Fibroblast of lung (primary cell): ENCODE data around the gene RPS19BP1. TPM values are rescaled to one million over a fixed set of nuclear protein-coding genes. Genes with fewer than 3 reads are reported as not detected.

ENCODE experiments used
- DNase-seq, 2 donors: peaks; one replicate each; pipeline versions ENCODE4 v3.0.0 to v3.0.0-alpha.2; 2010; ENCODE audit warnings: low read depth in 2 of 2
- H2AFZ ChIP-seq: 2 replicates; pipeline ENCODE4 v1.5.1; 2012; ENCODE audit warnings: low read length, control low read depth, inconsistent platforms
- H3K27ac ChIP-seq: 2 replicates; pipeline ENCODE4 v1.5.1; 2011; ENCODE audit warnings: low read length, control low read depth; ENCODE audit not compliant: insufficient read depth
- H3K27me3 ChIP-seq: 2 replicates; pipeline ENCODE4 v1.5.1; 2011; ENCODE audit warnings: mild to moderate bottlenecking, low read length; ENCODE audit not compliant: control insufficient read depth, insufficient read depth
- H3K36me3 ChIP-seq: 2 replicates; pipeline ENCODE4 v1.5.1; 2011; ENCODE audit warnings: low read length; ENCODE audit not compliant: control insufficient read depth, insufficient read depth
- H3K4me1 ChIP-seq: 2 replicates; pipeline ENCODE4 v1.5.1; 2011; ENCODE audit warnings: low read length; ENCODE audit not compliant: control insufficient read depth, insufficient read depth; ENCODE audit errors: extremely low read depth
- H3K4me2 ChIP-seq: 2 replicates; pipeline ENCODE4 v1.5.1; 2011; ENCODE audit warnings: low read length, control low read depth; ENCODE audit not compliant: insufficient read depth; ENCODE audit errors: extremely low read depth
- H3K4me3 ChIP-seq, 4 experiments: fragments of 200-600 bp in 1 of 4; sonication (generic) in 1 of 4; replicated peaks in 1 of 4; 2 replicates each; pipeline ENCODE4 v1.5.1; 2011 to 2016; ENCODE audit warnings: low read length in 4 of 4, low read depth in 3 of 4, mild to moderate bottlenecking in 3 of 4, control low read depth in 2 of 4, inconsistent platforms in 1 of 4, mixed read lengths in 1 of 4; ENCODE audit not compliant: insufficient read depth in 1 of 4; ENCODE audit errors: control extremely low read depth in 1 of 4
- H3K79me2 ChIP-seq: 2 replicates; pipeline ENCODE4 v1.5.1; 2012; ENCODE audit warnings: mild to moderate bottlenecking, low read length, inconsistent platforms; ENCODE audit not compliant: control insufficient read depth, insufficient read depth
- H3K9ac ChIP-seq: 2 replicates; pipeline ENCODE4 v1.5.1; 2011; ENCODE audit warnings: mild to moderate bottlenecking, low read length, control low read depth; ENCODE audit not compliant: insufficient read depth
- H3K9me3 ChIP-seq: 2 replicates; pipeline ENCODE4 v1.5.1; 2012; ENCODE audit warnings: low read depth, low read length; ENCODE audit not compliant: control insufficient read depth, insufficient read depth
- H4K20me1 ChIP-seq: 2 replicates; pipeline ENCODE4 v1.5.1; 2011; ENCODE audit warnings: low read length; ENCODE audit not compliant: control insufficient read depth, insufficient read depth; ENCODE audit errors: extremely low read depth
- EZH2 ChIP-seq: IDR thresholded peaks from 2 replicates; pipeline ENCODE4 v1.5.1; 2012; ENCODE audit warnings: low read length, control low read depth, mild to moderate bottlenecking; ENCODE audit errors: missing control alignments
- polyA plus RNA-seq, 2 donors: library from polyadenylated mRNA; depleted of rRNA in 1 of 2; stranded (reverse) in 1 of 2; unstranded in 1 of 2; fragments of >200 nt; gene quantifications; 2 replicates each; pipeline ENCODE4 v1.2.1, GENCODE V29; 2011 to 2012; ENCODE audit warnings: missing spikeins in 1 of 2
- total RNA-seq: library from RNA; depleted of rRNA; stranded (reverse); fragments of >200 nt; gene quantifications from 2 replicates; pipeline ENCODE4 v1.2.1, GENCODE V29; 2014
- TF ChIP-seq, protein P1 (sequence below), 2 donors: IDR thresholded peaks in 1 of 2; conservative IDR thresholded peaks in 1 of 2; 1 replicate in 1 of 2; 2 replicates in 1 of 2; pipeline ENCODE4 v1.5.1; 2011 to 2012; ENCODE audit warnings: low read length in 2 of 2, control low read depth in 1 of 2, inconsistent platforms in 1 of 2, low read depth in 1 of 2, mild to moderate bottlenecking in 1 of 2

Gene RPS19BP1
- total and polyA plus RNA-seq, 2 donors (not counting 1 experiment from before 2014, with no cell fraction given): 41.6 to 44.3 TPM

DNA sequence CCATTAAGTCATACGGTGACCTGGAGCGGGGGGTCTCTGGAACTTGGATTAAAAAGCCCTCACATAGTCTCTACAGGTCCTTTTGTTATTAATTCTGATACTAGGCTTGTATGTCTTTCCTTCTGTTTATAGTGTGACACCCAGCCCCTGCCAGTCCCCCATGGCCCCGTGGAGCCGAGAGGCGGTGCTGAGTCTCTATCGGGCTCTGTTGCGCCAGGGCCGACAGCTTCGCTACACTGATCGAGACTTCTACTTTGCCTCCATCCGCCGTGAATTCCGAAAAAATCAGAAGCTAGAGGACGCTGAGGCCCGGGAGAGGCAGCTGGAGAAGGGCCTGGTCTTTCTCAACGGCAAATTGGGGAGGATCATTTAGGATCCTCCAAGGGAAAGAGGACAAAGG, 28.5 kb downstream of the RPS19BP1 start:
- Histone ChIP-seq H3K79me2 (peaks cover 47% of the 10 kb centered on the region), H3K27me3 (no peaks in the 10 kb centered on the region), H4K20me1 (no peaks in the 10 kb centered on the region), H3K9ac (no peak overlapping the region), H3K27ac (peak overlapping the region; percentile 62), H3K4me2 (no peak overlapping the region), H2AFZ (no peak overlapping the region), H3K4me1 (peaks cover 13% of the 10 kb centered on the region), H3K36me3 (peaks cover 20% of the 10 kb centered on the region), H3K9me3 (no peaks in the 10 kb centered on the region), H3K4me3 (peak overlapping the region in 2 of 4 experiments; percentile 71 to 84)
- no peak for TF ChIP-seq EZH2
- TF ChIP-seq, protein P1, sequence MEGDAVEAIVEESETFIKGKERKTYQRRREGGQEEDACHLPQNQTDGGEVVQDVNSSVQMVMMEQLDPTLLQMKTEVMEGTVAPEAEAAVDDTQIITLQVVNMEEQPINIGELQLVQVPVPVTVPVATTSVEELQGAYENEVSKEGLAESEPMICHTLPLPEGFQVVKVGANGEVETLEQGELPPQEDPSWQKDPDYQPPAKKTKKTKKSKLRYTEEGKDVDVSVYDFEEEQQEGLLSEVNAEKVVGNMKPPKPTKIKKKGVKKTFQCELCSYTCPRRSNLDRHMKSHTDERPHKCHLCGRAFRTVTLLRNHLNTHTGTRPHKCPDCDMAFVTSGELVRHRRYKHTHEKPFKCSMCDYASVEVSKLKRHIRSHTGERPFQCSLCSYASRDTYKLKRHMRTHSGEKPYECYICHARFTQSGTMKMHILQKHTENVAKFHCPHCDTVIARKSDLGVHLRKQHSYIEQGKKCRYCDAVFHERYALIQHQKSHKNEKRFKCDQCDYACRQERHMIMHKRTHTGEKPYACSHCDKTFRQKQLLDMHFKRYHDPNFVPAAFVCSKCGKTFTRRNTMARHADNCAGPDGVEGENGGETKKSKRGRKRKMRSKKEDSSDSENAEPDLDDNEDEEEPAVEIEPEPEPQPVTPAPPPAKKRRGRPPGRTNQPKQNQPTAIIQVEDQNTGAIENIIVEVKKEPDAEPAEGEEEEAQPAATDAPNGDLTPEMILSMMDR (conservative IDR thresholded peaks at IDR 0.05 in 1 of 2, IDR thresholded peaks at IDR 0.05 in 1 of 2; ENCODE audit: low read depth in 1 of 2, low read length in 2 of 2): no peak
- DNase-seq: no peak

DNA sequence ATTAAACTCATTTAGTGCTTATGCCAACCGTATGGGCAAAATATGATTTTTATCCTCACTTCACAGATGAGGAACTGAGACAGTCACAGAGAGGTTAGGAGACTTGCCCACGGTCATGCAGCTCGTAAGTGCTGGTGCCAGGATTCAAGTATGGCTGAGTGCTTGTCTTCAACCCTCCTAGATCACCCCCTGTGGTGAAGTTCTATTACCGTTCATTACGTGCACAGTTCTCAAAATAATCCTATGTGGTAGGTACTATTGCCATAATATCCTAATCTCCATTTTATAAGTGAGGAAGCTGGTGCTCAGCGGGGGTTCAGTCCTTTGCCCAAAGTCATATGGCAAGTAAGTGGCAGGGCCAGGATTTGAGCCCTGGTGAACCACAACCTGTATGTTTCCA, 28.9 kb downstream of the RPS19BP1 start:
- peaks cover 13% of the 10 kb centered on the region for H3K4me1 ChIP-seq
- peak overlapping the region in 3 of 4 experiments; percentile 71 to 84 (median 74) for H3K4me3 ChIP-seq
- peak overlapping the region; percentile 85 for H3K4me2 ChIP-seq
- no peaks in the 10 kb centered on the region for H3K27me3 ChIP-seq
- TF ChIP-seq EZH2: no peak
- TF ChIP-seq, protein P1 (conservative IDR thresholded peaks at IDR 0.05 in 1 of 2, IDR thresholded peaks at IDR 0.05 in 1 of 2; ENCODE audit: low read depth in 1 of 2, low read length in 2 of 2): no peak
- H3K36me3 ChIP-seq: peaks cover 20% of the 10 kb centered on the region
- H3K79me2 ChIP-seq: peaks cover 46% of the 10 kb centered on the region
- no peak overlapping the region for H3K9ac ChIP-seq
- no peak overlapping the region for H2AFZ ChIP-seq
- H4K20me1 ChIP-seq: no peaks in the 10 kb centered on the region
- H3K9me3 ChIP-seq: no peaks in the 10 kb centered on the region
- peak overlapping the region; percentile 62 for H3K27ac ChIP-seq
- DNase-seq: no peak

- H2AFZ ChIP-seq: no peak overlapping the region
- peak overlapping the region; percentile 77 for H3K9ac ChIP-seq
- no peaks in the 10 kb centered on the region for H3K27me3 ChIP-seq
- H3K4me1 ChIP-seq: peaks cover 13% of the 10 kb centered on the region
- peaks cover 15% of the 10 kb centered on the region for H3K36me3 ChIP-seq
- peak overlapping the region; percentile 71 to 84 (median 75) for H3K4me3 ChIP-seq
- H3K9me3 ChIP-seq: no peaks in the 10 kb centered on the region
- H3K27ac ChIP-seq: peak overlapping the region; percentile 62
- peak overlapping the region; percentile 85 for H3K4me2 ChIP-seq
- H4K20me1 ChIP-seq: no peaks in the 10 kb centered on the region
- peak in 1 of 2 donors; percentile 63 for DNase-seq
- TF ChIP-seq, protein P1 (conservative IDR thresholded peaks at IDR 0.05 in 1 of 2, IDR thresholded peaks at IDR 0.05 in 1 of 2; ENCODE audit: low read depth in 1 of 2, low read length in 2 of 2): no peak
- no peak for TF ChIP-seq EZH2
- H3K79me2 ChIP-seq: peaks cover 39% of the 10 kb centered on the region
These were observed 29.6 kb downstream of the RPS19BP1 start for GRCh38 chr22:39502789-39503409.
